Myocyte (in vitro differentiated cells): ENCODE measurements around the gene SAPCD2. TPM values are rescaled to one million over a fixed set of nuclear protein-coding genes. Genes with fewer than 3 reads are reported as not detected.

Source experiments
- DNase-seq: peaks from one replicate; pipeline ENCODE4 v3.0.0-alpha.2; 2012; ENCODE audit warnings: low read depth
- total RNA-seq: library from RNA; depleted of rRNA; stranded (reverse); fragments of >200 nt; gene quantifications from 2 replicates; pipeline ENCODE4 v1.2.3, GENCODE V29; 2014

SAPCD2 gene
- total RNA-seq, 1 donor from 2014 or later: 1.9 TPM

DNA sequence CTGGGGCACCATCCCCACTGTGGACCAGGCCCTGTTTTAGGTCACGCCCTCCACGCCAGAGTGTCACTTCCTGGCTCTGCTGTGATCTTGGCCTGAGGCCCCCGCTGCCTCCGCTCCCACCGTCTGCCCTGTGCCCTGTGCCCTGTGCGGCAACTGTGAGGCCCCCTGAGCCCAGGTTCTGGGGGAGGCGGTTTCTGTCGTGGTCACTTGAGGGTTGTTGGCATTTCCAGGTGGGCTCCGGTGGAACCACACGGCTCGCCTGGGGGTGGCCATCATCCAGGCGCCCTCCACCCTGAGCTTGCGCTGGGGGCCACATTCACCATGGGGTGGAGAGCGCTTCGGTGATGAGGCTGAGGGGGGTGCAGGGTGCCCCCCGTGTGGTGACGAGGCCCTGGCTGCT lies 37.6 kb upstream of the SAPCD2 start:
- DNase-seq: no peak

DNA sequence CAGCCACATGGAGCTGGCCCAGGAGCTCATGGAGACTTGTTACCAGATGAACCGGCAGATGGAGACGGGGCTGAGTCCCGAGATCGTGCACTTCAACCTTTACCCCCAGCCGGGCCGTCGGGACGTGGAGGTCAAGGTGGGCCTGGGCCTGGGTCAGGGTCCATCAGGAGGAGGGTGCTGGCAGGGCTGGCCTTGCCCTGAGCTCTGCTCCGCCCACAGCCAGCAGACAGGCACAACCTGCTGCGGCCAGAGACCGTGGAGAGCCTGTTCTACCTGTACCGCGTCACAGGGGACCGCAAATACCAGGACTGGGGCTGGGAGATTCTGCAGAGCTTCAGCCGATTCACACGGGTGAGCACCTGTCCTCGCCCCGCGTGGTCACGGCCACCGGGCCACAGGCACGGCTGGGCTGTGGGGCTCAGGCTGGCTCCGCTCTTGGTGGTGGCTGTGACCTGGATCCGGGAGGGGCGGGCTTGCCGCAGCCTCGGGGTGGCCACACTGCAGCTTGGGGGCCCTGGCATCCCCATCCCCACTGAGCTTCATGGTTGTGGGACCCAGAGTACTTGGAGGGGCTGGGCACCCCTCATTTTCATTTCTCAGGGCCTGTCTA lies 37.1 kb upstream of the SAPCD2 start:
- DNase-seq: no peak

DNA sequence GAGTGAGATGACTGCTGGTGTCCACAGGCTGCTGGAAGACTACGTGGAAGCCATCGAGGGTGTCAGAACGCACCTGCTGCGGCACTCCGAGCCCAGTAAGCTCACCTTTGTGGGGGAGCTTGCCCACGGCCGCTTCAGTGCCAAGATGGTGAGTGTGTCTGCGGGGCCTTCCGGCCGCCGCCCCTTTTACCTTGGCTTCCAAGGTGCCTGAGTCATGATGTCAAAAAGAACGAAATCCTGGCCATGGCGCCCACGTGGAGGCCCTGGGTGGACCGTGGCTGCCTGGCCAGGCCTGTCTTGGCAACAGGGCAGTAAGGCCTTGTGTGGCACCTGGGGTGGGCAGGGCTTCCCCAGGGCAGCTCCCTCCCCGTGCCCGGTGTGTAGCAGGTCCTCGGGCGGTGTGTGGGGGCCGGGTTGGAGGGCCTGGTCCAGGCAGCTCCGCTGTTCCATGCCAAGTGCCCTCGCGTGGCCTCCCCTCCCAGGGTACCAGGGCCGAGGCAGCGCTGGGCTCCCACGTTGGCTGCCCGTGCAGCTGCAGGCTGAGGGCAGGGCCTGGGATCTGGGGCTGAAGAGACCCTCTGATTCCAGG lies 36.4 kb upstream of the SAPCD2 start:
- DNase-seq: no peak

DNA sequence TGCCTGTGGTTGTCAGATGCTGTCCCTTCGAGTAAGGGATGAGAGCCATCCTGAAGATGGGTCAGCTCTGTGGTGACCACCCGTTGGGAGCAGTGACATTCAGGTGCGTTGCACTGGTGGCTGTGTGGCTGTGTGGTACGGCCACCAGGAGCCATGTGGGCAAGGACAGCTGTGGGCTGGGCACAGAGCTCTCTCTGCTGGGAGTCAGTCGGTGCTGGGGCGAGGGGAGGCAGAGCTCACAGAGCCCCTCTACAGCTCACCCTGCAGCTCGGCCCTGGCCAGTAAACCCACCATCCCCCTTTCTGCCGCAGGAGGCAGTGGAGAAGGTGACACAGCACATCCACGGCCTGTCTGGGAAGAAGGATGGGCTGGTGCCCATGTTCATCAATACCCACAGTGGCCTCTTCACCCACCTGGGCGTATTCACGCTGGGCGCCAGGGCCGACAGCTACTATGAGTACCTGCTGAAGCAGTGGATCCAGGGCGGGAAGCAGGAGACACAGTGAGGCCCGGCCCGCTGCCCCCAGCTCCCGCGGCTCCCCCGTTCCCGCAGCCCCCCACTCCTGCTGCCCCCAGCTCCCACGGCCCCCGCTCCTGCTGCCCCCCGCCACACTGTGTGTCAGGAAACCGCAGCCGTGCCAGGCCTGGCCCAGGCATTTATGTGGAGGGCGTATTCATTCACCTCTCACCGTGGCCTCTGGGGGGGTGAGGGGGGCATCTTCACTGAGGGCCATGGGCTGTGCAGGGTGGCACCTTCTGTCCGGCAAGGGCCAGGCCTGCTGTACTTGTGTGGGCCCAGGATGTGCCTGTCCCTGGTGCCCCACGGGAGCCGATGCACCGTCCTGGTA lies 35.7 kb upstream of the SAPCD2 start:
- no peak for DNase-seq

DNA sequence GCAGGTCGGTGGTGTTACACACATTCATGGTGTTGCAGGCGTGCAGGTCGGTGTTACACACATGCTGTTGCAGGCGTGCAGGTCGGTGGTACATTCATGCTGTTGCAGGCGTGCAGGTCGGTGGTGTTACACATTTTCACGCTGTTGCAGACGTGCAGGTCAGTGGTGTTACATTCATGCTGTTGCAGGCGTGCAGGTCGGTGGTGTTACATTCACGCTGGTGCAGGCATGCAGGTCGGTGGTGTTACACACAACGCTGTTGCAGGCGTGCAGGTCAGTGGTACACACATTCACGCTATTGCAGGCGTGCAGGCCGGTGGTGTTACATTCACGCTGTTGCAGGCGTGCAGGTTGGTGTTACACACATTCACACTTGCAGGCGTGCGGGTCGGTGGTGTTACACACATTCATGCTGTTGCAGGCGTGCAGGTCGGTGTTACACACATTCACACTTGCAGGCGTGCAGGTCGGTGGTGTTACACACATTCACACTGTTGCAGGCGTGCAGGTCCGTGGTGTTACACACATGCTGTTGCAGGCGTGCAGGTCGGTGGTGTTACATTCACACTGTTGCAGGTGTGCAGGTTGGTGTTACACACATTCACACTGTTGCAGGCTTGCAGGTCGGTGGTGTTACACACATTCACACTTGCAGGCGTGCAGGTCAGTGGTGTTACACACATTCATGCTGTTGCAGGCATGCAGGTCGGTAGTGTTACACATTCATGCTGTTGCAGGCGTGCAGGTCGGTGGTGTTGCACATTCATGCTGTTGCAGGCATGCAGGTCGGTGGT lies 33.0 kb upstream of the SAPCD2 start:
- no peak for DNase-seq

DNA sequence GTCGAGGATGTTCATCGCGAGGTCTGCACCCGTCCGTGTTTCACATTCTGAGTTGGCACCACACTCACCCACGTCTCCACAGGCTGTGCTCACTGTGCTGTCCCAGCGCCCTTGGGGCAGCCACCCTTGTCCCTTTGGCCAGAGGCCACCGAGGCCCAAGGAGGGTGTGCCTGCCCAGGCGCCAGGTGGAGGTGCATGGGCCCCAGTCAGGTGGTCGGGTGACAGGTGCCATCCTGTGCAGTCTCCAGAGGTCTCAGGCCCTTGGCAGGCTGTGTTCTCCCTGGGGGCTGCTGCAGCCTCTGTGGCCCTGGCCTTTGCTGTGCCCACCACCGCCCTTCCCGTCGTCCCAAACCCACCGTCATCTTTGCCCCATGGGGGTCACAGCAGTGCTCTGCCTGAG lies 28.9 kb upstream of the SAPCD2 start:
- no peak for DNase-seq

DNA sequence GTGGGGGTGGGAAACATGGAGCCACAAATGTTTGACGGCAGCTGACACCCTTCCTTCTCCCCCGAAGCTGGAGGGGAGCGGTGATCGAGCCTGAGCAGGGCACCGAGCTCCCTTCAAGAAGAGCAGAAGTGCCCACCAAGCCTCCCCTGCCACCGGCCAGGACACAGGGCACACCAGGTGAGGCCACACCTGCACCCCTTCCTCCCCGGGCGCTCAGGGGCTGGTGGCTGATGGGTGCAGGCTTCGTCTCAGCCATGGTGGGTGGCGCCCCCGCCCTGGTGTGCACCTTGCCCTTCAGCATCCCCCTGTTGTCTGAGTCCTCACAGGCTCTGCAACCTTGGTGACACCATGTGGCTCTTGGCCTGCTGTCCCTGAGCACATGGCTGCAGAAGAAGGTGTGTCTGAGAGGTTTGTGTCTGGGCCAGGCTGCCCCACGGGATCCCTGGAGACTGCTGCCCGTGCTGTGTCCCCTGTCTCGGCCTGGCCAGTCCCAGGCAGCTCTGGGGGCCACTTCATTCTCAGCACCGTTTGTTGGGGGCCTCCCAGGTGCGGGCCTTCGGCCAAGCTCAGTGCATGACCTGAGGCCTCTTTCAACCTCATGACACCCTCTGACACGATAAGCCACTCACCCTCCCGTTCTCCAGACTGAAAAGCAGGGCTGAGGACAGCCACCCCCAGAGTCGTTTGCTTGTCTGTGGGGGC lies 27.6 kb upstream of the SAPCD2 start:
- DNase-seq: no peak

DNA sequence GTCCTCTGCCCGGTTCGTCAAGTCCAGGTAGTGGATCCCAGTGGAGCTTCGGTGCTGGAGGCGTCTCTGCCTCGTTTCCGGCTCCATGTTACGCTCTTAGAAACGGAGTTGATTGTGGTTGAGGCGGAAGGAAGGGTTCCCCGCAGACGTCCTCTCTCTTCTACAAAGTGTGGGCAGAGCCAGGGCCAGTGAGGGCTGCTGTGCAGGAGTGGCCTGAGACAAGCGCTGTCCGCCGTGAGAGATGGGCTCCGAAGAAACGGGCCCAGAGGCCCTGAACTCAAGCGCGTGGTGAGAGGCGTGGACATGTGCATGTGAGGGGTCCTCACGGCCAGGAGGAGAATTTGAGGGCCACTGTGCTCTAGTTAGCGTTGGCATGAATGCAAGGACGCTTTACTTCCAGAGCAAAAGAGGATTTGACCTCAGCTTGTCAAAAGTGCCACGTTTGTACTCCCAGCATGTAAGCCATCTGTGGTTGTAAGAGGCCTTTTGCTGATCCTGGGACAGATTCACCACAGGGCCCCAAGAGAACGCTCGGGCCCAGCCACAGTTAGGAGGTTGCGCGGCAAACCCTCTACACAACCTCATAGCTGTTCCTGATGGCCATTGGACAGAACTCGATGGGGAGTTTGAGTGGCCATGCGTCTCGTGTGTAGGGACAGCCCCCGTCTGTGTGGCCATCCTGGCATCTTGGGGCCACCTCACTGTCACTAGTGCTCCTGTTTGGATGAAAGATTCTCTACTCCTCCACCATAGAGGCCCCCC lies 26.6 kb upstream of the SAPCD2 start:
- DNase-seq: no peak

DNA sequence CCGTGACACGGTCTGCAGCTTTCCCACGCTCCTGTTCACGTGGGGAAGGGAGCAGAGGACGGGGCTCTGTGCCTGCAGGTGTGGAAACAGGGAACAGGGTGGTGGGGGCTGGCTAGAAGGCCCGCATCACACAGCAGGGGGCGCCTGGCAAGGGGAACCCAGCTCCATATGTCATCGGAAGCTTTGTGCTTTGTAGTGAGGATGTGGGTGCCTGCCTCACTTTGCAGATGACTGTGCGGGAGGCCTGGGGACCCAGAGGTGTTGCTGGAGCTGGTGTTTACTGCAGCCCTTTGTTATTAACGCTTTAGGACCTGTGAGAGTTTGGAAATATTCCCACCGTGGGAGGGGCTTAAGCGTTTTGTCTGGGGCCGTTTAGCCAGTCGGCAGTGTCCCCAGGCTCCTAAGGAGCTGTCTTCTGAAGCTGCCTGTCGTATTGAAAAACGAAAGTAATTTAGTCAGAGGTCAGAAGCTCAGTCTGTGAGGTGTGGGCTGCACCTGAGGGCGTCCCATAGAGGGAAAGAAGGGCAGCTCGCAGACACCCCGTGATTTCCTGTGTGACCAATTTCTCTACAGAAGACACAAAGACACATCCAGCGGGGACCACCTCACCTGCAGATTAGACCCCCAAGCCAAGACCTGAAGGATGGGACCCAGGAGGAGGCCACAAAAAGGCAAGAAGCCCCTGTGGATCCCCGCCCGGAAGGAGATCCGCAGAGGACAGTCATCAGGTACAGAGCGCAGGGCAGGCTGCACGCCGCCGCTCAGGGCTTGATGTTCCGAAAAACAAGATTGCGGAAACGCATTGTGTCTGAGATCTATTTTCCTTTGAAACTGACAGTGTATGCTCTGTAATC lies 25.5 kb upstream of the SAPCD2 start:
- no peak for DNase-seq

DNA sequence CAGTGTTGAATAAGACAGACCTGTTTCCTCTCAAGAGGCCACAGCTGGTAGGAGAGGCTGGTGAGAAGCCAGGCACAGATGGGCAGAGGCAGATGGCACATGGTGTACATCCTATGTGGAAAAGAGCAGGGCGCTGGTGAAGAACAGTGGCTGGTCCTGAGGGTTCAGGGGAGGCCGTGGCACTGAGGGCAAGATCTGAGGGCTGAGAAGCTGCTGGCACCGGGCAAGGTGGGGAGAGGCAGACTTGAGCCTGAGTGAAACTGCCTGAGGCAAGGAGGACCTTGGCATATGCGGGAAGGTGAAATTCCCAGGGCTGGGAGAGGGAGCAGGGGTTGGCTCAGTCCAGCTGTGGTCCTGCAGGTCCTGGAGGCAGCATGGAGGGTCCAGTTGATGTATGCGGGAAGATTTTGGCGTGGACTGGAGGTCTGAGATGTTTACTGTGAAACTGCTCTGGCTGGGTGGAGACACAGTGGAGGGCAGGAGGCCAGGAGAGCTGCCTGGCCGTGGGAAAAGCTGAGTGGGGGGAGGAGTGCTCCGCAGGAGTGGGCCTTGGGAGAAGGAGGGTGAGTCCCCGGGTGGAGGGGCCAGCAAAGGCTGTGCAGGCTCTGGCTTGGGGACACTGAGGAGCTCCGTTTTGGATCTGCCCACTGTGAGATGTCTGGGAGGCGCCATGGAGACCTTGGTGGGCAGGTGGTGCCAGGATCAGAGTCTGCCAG lies 19.0 kb upstream of the SAPCD2 start:
- no peak for DNase-seq

DNA sequence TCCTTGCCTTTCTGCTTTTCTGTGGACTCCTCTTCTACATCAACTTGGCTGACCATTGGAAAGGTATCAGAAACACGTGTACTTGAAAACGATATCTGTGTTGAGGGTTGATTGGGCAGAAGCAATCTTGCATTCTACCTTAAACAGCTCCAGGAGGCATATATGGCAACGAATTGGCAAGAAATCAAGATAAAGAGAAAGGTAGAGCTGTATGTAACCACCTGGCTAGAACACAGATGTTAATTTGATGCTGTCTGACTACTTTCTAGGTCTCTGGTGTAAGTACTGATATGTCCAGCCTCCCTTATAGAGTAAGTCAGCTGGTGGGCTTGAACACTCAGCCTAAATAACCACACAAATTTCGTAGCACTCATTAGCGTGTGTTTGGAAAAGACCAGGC lies 17.8 kb upstream of the SAPCD2 start:
- DNase-seq: no peak

DNA sequence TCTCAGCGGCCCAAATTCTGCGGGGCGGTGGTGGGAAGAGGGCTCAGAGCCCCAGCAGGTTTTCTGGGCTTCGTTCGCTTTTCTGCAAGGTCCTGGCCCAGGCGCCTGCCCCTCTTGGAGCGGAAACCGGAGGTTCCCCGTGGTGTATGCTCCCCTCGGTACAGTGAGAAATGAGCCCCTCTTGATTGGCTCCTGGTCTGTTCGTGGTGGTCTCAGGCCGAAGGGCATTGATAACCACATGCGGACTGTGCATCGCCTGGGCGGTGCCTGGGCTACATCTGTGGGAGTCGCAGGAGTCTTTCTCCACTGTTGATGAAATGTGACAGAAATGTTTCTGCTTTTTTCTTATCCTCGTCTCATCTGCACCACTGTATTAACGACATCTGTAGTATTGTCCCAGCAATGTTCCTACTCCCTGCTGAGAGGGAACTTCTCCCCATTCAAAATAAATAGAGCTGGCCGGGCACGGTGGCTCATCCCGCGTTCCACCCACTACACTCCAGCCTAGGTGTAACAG lies 17.1 kb upstream of the SAPCD2 start:
- DNase-seq: no peak

DNA sequence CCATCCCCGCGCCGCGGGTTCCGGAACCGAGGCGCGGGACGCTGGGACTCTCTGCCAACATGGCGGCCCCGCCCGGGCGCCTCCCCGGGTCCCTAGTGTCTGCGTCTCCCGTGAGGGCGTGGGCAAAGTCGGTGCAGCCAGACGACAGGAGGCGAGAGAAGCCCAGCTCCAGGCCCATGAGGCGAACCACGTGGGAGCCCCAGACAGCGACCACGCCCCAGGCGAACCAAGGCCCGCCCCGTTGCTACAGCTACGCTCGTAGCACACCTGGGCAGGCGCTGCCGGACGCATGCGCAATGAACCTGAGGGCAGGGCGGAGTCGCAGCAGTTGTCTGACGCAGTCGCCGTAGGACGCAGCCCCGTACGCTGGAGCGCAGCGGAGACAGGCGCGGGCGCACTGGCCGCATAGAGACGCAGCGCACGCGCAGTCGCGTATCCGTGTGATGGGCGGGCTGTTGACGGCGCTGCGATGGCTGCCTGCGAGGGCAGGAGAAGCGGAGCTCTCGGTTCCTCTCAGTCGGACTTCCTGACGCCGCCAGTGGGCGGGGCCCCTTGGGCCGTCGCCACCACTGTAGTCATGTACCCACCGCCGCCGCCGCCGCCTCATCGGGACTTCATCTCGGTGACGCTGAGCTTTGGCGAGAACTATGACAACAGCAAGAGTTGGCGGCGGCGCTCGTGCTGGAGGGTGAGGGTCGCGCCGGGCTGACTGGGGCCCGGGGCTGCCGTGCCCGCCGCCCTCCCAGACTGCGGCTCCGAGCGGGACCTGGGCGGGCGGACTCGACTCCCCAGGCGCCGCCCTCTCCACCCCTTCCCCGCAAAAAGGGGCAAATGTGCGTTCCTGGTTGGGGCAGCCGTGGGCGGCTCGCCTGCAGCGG lies 16.4 kb upstream of the SAPCD2 start, which contains the start of gene MAN1B1:
Gene MAN1B1, plus strand, starts transcription at position 455 of the 878 bp plus-strand sequence. Its CDS starts 15 bp downstream, at position 470.
- peak; percentile 98 for DNase-seq

DNA sequence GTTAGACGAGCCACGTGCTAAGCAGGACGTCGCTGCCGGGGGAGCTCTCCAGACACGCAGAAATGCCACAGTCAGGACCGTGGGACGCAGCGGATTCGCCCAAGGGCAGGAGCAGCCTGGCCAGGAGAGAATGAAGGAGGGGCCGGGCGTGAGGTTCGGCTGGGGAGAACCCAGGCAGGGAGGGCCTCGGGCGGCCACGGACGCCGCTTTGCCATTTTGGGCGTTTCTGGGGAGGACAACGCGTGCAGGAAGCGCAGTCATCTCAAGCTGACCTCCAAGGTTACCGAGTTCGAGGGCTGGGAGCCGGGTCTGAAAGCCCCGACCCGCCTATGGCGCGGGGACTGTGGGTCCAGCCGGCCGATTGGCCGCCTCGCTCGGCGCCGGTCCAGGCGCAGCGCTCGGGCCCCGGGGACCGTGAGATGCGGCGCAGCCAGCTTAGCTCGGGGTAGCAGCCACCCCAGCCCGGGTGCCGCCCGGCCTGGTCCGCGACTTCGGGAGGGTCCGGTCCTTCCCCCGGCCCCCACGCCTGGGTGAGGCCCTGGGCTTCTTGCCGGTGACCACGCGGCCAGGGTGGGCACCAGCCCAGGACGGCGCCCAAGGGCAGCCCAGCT lies 15.7 kb upstream of the SAPCD2 start:
- DNase-seq: peak; percentile 63

DNA sequence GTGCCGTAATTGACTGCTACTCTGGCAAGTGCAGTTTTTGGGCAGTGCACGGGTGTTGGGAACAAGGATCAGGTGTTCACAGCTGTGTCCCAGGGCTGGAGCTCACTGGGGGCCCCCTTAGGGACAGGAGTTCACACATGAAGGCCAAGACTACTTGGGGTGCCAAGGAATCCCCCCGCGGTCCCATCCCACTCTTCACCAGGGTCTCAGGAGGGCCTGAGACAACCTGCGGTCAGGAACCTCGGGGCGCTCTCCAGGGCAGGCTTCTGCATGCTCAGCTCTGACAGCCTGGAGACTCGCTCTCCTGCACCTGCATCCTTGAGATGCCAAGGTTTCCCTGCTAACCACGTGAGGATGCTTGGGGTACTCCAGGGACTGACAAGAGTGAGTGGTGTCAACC lies 14.2 kb upstream of the SAPCD2 start:
- peak; percentile 17 for DNase-seq

DNA sequence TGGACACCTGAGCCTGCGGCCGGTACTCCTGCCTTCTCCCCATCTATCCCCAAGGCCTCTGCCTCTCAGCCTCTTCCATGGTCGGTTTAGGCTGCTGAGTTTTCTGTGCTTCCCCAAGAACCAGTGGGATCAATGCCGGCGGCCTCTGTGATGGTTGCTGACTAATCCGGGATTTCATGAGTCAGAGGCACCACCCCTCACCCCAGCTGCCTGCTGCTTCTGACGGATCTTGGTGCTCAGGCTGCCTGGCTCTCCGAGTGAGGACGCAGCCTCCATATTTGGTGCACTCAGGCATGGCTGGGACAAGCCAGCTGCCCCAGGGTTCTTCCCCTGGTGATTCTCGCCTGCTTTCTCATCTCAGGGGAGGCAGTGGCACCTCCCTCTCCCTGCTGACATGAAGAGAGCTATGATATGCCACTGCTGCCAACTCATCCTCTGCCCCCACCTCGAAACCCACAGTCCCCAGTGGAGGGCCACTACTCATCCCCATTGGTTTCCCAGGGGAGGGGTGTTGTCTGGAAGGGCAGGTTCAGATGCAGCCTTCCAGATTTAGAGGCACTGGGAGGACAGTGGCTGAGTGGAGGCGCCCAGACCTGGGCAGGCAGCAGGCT lies 13.1 kb upstream of the SAPCD2 start:
- peak; percentile 99 for DNase-seq

DNA sequence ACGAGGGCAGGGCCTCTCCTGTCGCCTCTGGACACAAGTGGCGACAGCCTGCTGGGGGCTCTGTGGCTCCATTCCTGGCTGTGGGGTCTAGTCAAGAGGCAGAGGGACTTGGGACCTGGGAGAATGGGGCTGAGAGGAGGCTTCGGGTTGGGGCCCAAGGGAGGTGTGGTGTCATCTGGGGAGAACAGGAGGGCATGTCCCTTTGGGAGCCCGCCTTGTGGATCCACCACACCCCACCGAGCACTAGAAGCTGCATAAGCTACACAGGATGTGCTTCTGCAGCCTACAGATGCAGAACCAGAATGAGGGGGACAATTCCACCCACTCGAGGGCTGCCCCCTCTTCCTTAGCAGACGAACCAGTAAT lies 12.6 kb upstream of the SAPCD2 start:
- peak; percentile 20 for DNase-seq
